HepG2 (cell line): Measurements from ENCODE around the gene PPOX. TPM values are rescaled to one million over a fixed set of nuclear protein-coding genes. Genes with fewer than 3 reads are reported as not detected.
A peak's percentile ranks its signal among the peaks of the same experiment; 100 is the strongest.

Experiments used
- FUBP1 ChIP-seq: sonication (generic); formaldehyde crosslinking; IDR thresholded peaks from 2 replicates; pipeline ENCODE4 v1.5.1; 2020; ENCODE audit warnings: missing genetic modification reagents, mild to moderate bottlenecking, borderline replicate concordance
- HNF1B ChIP-seq: sonication (generic); formaldehyde crosslinking; IDR thresholded peaks from 2 replicates; pipeline ENCODE4 v1.5.1; 2020; ENCODE audit warnings: mild to moderate bottlenecking, moderate library complexity, missing genetic modification reagents
- MAF1 ChIP-seq: sonication (generic); formaldehyde crosslinking; IDR thresholded peaks from 2 replicates; pipeline ENCODE4 v1.5.0; 2020; ENCODE audit warnings: missing genetic modification reagents, borderline replicate concordance
- NAIF1 ChIP-seq: sonication (generic); formaldehyde crosslinking; IDR thresholded peaks from 2 replicates; pipeline ENCODE4 v1.5.0; 2020; ENCODE audit warnings: mild to moderate bottlenecking, missing genetic modification reagents, borderline replicate concordance
- NR2F6 ChIP-seq, 2 experiments: IDR thresholded peaks; 2 replicates each; pipeline ENCODE4 v1.6.1; 2016; ENCODE audit warnings: antibody characterized with exemption in 1 of 2, mild to moderate bottlenecking in 1 of 2
- POLR2G ChIP-seq: fragments of 200-400 bp; formaldehyde crosslinking; IDR thresholded peaks from 2 replicates; pipeline ENCODE4 v1.6.1; 2018; ENCODE audit warnings: mild to moderate bottlenecking, low read depth, low read length, moderate library complexity
- PREB ChIP-seq: sonication (generic); formaldehyde crosslinking; IDR thresholded peaks from 2 replicates; pipeline ENCODE4 v1.4.0; 2020; ENCODE audit warnings: missing genetic modification reagents
- RBM22 ChIP-seq: fragments of 200-400 bp; formaldehyde crosslinking; optimal IDR thresholded peaks from 2 replicates; pipeline ENCODE3; 2017; ENCODE audit warnings: mild to moderate bottlenecking, low read length, moderate library complexity
- SKI ChIP-seq: fragments of 450-650 bp; IDR thresholded peaks from one replicate; pipeline ENCODE4 v1.6.1; 2018; ENCODE audit warnings: mild to moderate bottlenecking; ENCODE audit not compliant: partially characterized antibody
- TBL1XR1 ChIP-seq: fragments of 150-350 bp; IDR thresholded peaks from 2 replicates; pipeline ENCODE4 v1.6.1; 2014; ENCODE audit warnings: borderline replicate concordance, low read length; ENCODE audit not compliant: partially characterized antibody
- TIGD3 ChIP-seq: sonication (generic); formaldehyde crosslinking; IDR thresholded peaks from 2 replicates; pipeline ENCODE4 v1.5.1; 2020; ENCODE audit warnings: mild to moderate bottlenecking, missing genetic modification reagents, borderline replicate concordance
- ZBTB14 ChIP-seq: sonication (generic); formaldehyde crosslinking; IDR thresholded peaks from 2 replicates; pipeline ENCODE4 v1.4.0; 2020; ENCODE audit warnings: missing genetic modification reagents
- ZBTB46 ChIP-seq: sonication (generic); formaldehyde crosslinking; IDR thresholded peaks from 2 replicates; pipeline ENCODE4 v1.4.0; 2020; ENCODE audit warnings: mild to moderate bottlenecking, missing genetic modification reagents, borderline replicate concordance
- ZNF800 ChIP-seq: sonication (generic); formaldehyde crosslinking; IDR thresholded peaks from 2 replicates; pipeline ENCODE4 v1.4.0; 2020; ENCODE audit warnings: missing genetic modification reagents
- polyA plus RNA-seq, 8 experiments: library from polyadenylated mRNA; depleted of rRNA in 3 of 8; stranded (reverse) in 7 of 8; unstranded in 1 of 8; fragments of >200 nt; fragmentation: Illumina TruSeq in 4 of 8; extraction: Trizol in 4 of 8; gene quantifications; 2 replicates each; pipeline versions ENCODE4 v1.2.1 to v1.2.3, GENCODE V29; 2011 to 2016; ENCODE audit warnings: low read depth in 4 of 8, missing spikeins in 1 of 8, mixed read lengths in 1 of 8; ENCODE audit not compliant: insufficient read depth in 1 of 8
- total RNA-seq, 5 experiments: library from RNA; depleted of rRNA; stranded (reverse); fragments of >200 nt; fragmentation: Illumina TruSeq; extraction: Trizol; gene quantifications; 2 replicates each; pipeline ENCODE4 v1.2.3, GENCODE V29; 2016; ENCODE audit warnings: low read depth in 1 of 5

Gene PPOX
- total and polyA plus RNA-seq, 2 of the 13 experiments (the other 11 are each of a cell fraction or from before 2014, with no cell fraction given), result 15.5 to 27.7 TPM

- TF ChIP-seq HNF1B (CRISPR knock-in tag) (no peak), ZNF800 (no peak), ZBTB46 (no peak), NR2F6 (IDR thresholded peaks at IDR 0.05) (no peak), NR2F6 (CRISPR knock-in tag; IDR thresholded peaks at IDR 0.05) (no peak; the same call in 1 of the 2 replicates), NAIF1 (CRISPR knock-in tag) (no peak), ZBTB14 (CRISPR knock-in tag) (no peak), FUBP1 (CRISPR knock-in tag) (no peak), PREB (no peak), POLR2G (peak; percentile 74), TIGD3 (CRISPR knock-in tag) (no peak), MAF1 (no peak), RBM22 (peak; percentile 71), SKI (no peak), TBL1XR1 (no peak)
These were observed at the start of gene PPOX (continued) for GRCh38 chr1:161165742-161166668.
